Brain microvascular endothelial cell (primary cell): ENCODE data around the gene ZSCAN20.
"Not testable (repeated sequence)": the region's sequence is repeated elsewhere in the genome, so short reads cannot be mapped to it uniquely, and the experiment has no call there.

Experiments
- DNase-seq: peaks from one replicate; pipeline ENCODE4 v3.0.0-alpha.2; 2020
- H3K27ac ChIP-seq: fragments of 250-450 bp; sonication (Bioruptor Pico); 2 replicates; pipeline ENCODE4 v1.5.1; 2020; ENCODE audit warnings: mild to moderate bottlenecking, moderate library complexity
- H3K27me3 ChIP-seq: fragments of 250-450 bp; sonication (Bioruptor Pico); replicated peaks from 2 replicates; pipeline ENCODE4 v1.5.1; 2020; ENCODE audit warnings: mild to moderate bottlenecking
- H3K36me3 ChIP-seq: fragments of 250-450 bp; sonication (Bioruptor Pico); replicated peaks from 2 replicates; pipeline ENCODE4 v1.5.1; 2020; ENCODE audit warnings: mild to moderate bottlenecking
- H3K4me3 ChIP-seq: 2 replicates; pipeline ENCODE4 v1.5.1; 2011; ENCODE audit warnings: low read depth, mild to moderate bottlenecking, control low read depth, low read length, moderate library complexity
- in situ Hi-C: cut with HindIII; loops from 2 replicates; pipeline ENCODE4 v1.10.0; 2017; ENCODE audit warnings: low sequenced_read_pairs, low pct_ligation_motif_present
- TF ChIP-seq, protein P1 (sequence below): IDR thresholded peaks from 2 replicates; pipeline ENCODE4 v1.5.1; 2011; ENCODE audit warnings: low read depth, mild to moderate bottlenecking, moderate library complexity, low read length, control low read depth, inconsistent platforms; ENCODE audit errors: missing control alignments

Gene ZSCAN20

DNA sequence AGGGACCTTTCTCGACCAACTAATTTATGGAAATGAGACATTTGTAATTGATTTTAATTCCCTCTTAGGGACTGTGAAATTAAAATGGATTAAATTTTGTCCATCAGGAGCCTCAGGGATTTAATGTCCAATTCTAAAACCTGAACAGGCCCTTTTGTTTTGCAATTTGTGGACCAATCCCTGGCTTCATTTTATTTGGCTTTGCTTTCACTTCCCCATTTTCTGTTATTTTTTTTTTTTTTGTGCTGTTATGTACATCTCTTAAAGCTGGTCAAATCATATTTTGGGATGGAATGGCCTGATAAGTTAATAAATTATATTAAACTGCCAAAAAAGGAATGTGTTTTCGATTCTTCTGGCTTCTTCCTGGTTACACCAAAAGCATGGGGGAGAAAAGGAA lies 28.9 kb downstream of the ZSCAN20 start:
- Histone ChIP-seq H3K27me3 (no peaks in the 10 kb centered on the region), H3K36me3 (no peaks in the 10 kb centered on the region), H3K4me3 (no peak overlapping the region), H3K27ac (no peak overlapping the region)
- DNase-seq: no peak
- TF ChIP-seq, protein P1, sequence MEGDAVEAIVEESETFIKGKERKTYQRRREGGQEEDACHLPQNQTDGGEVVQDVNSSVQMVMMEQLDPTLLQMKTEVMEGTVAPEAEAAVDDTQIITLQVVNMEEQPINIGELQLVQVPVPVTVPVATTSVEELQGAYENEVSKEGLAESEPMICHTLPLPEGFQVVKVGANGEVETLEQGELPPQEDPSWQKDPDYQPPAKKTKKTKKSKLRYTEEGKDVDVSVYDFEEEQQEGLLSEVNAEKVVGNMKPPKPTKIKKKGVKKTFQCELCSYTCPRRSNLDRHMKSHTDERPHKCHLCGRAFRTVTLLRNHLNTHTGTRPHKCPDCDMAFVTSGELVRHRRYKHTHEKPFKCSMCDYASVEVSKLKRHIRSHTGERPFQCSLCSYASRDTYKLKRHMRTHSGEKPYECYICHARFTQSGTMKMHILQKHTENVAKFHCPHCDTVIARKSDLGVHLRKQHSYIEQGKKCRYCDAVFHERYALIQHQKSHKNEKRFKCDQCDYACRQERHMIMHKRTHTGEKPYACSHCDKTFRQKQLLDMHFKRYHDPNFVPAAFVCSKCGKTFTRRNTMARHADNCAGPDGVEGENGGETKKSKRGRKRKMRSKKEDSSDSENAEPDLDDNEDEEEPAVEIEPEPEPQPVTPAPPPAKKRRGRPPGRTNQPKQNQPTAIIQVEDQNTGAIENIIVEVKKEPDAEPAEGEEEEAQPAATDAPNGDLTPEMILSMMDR: no peak
- in situ Hi-C loops: no loop called here

DNA sequence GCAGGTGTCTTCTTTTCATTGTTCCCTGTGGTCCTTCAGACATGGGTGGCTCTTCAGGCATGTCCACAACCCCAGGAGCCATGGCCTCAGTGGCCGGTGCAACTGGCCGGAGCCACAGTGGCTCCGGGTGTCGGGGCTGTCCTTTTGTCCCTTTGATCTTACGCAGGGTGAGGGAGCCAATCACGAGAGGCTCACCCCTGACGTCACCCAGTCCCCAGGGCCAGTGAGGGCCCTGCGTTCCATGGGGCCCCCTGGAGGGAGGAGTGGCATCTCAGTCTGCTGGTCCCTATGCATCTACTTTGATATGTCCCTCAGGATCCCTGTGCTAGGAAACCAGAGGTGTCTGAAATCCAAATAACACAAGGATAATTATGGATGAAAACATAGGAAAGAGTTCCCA lies 29.3 kb downstream of the ZSCAN20 start:
- Histone ChIP-seq H3K4me3 (no peak overlapping the region), H3K27me3 (no peaks in the 10 kb centered on the region), H3K27ac (no peak overlapping the region), H3K36me3 (no peaks in the 10 kb centered on the region)
- in situ Hi-C loops: no loop called here
- no peak for DNase-seq
- TF ChIP-seq, protein P1: no peak

DNA sequence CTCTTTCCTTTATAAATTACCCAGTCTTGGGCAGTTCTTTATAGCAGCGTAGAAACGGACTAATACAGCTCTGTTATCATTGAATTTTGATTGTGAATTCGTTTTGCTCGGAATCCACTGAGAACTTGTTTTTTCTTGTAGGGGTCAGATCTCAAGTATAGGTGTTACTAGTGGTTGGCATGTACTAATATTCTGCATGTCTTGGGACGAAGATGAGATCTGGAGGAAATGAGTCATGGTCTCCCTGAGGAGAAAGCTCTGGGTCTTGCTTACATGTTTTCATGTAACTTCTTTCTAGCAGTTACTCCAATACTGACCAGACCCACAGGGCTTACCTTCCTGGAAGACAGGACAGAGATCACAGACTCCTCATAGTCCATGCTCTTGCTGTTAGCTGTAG lies 30.3 kb downstream of the ZSCAN20 start:
- H3K4me3 ChIP-seq: no peak overlapping the region
- no peaks in the 10 kb centered on the region for H3K36me3 ChIP-seq
- H3K27ac ChIP-seq: no peak overlapping the region
- H3K27me3 ChIP-seq: no peaks in the 10 kb centered on the region
- TF ChIP-seq, protein P1: no peak
- in situ Hi-C loops: no loop called here
- peak; percentile 32 for DNase-seq

DNA sequence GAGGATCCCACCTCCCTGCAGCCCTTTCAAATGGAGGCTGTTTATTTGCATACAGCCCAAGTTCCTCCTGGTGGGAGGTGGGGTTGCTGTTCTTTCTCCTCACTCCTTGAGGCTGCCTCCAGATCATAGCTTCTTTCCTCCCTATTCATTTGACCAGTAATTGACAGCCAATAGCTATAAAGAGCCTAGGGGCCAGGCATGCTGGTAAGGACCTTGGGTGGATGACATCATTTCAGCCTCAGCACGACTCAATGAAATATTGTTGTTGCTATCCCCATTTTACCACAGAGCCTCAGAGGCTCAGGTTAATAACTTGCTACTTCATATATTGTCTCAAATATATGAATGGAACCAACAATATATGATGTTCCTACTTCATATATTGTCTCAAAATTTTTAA lies 31.1 kb downstream of the ZSCAN20 start:
- H3K27me3 ChIP-seq: no peaks in the 10 kb centered on the region
- no peak overlapping the region for H3K27ac ChIP-seq
- DNase-seq: no peak
- no peak overlapping the region for H3K4me3 ChIP-seq
- TF ChIP-seq, protein P1: no peak
- no peaks in the 10 kb centered on the region for H3K36me3 ChIP-seq
- in situ Hi-C loops: no loop called here

DNA sequence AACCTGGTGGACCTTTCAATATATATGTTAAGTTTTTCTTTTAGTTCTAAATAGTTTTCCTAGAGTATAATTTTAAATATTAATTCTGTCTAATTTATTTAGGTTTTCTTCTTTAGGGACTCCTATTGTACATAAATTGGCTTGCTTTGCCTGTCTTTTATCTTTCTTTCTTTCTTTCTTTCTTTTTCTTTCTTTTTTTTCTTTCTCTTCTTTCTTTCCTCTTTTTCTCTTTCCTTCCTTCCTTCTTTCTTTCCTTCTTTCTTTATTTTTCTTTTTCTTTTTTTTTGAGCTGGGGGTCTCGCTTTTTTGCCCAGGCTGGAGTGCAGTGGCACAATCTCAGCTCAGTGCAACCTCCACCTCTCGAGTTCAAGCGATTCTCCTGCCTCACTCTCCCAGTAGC lies 35.2 kb downstream of the ZSCAN20 start:
- TF ChIP-seq, protein P1: no peak
- Histone ChIP-seq H3K36me3 (no peaks in the 10 kb centered on the region), H3K27me3 (no peaks in the 10 kb centered on the region), H3K27ac (no peak overlapping the region), H3K4me3 (no peak overlapping the region)
- DNase-seq: no peak
- in situ Hi-C loops: no loop called here

DNA sequence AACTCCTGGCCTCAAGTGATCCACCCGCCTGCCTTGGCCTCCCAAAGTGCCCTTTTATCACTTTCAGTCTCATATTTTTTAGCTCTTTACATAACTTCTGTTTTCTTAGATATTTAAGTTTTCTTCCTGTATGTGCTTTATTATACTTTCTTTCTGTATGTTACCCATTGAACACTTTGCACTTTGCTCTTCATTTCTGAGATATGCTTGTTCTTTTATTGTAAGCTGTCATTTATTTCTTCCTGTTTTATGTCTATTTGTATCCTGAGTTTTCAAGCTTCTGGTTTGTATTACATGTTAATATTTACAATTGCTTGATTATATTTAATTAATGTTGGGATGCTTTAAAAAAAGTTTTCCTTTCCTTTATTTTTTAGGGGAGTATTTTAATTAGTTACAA lies 35.7 kb downstream of the ZSCAN20 start:
- DNase-seq: no peak
- H3K36me3 ChIP-seq: no peaks in the 10 kb centered on the region
- in situ Hi-C loops: no loop called here
- H3K27me3 ChIP-seq: no peaks in the 10 kb centered on the region
- H3K4me3 ChIP-seq: no peak overlapping the region
- H3K27ac ChIP-seq: no peak overlapping the region
- TF ChIP-seq, protein P1: no peak

DNA sequence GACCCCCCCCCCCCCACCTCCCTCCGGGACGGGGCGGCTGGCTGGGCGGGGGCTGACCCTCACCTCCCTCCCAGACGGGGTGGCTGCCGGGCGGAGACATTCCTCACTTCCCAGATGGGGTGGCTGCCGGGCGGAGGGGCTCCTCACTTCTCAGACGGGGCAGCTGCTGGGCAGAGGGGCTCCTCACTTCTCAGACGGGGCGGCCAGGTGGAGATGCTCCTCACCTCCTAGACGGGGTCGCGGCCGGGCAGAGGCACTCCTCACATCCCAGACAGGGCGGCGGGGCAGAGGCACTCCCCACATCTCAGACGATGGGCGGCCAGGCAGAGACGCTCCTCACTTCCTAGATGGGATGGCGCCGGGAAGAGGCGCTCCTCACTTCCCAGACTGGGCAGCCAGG lies 36.8 kb downstream of the ZSCAN20 start:
- H3K36me3 ChIP-seq, H3K4me3 ChIP-seq, H3K27me3 ChIP-seq, H3K27ac ChIP-seq, DNase-seq, in situ Hi-C loops: not testable (repeated sequence)
